NCI-H2227 (cell line): Measurements from ENCODE around the gene TM4SF5.
A peak's percentile ranks its signal among the peaks of the same experiment; 100 is the strongest.

Experiments
- DNase-seq: peaks from one replicate; lab custom pipeline; 2025; ENCODE audit not compliant: unreplicated experiment; lab: John Stamatoyannopoulos, UW

TM4SF5 gene

GRCh38 chr17:4788807-4789700 is 17.4 kb downstream of the TM4SF5 start, which contains the start of gene GLTPD2:
TSS of gene GLTPD2 (plus strand) at chr17:4788964. CDS start at chr17:4789012, 48 bp downstream.
- DNase-seq: peak; percentile 37

- DNase-seq: no peak
Observed at GRCh38 chr17:4789701-4789950, 17.9 kb downstream of the TM4SF5 start.

GRCh38 chr17:4789951-4790704 is 18.4 kb downstream of the TM4SF5 start:
- DNase-seq: peak; percentile 85

GRCh38 chr17:4790705-4791088 is 19.0 kb downstream of the TM4SF5 start:
- no peak for DNase-seq

GRCh38 chr17:4795168-4795567 is 23.5 kb downstream of the TM4SF5 start:
- no peak for DNase-seq

GRCh38 chr17:4796552-4796920 is 24.9 kb downstream of the TM4SF5 start:
- peak; percentile 47 for DNase-seq

- DNase-seq: peak; percentile 15
Observed at GRCh38 chr17:4800462-4801196, 28.9 kb downstream of the TM4SF5 start.

- no peak for DNase-seq
Observed at GRCh38 chr17:4802228-4802627, 30.5 kb downstream of the TM4SF5 start, which contains the start of gene C17orf114. TSS of gene C17orf114 (minus strand) at chr17:4802328.

- peak; percentile 39 for DNase-seq
Observed at GRCh38 chr17:4806456-4806776, 34.7 kb downstream of the TM4SF5 start.

- peak; percentile 84 for DNase-seq
Observed at GRCh38 chr17:4806777-4807604, 35.3 kb downstream of the TM4SF5 start, which contains the start of gene PLD2. TSS of gene PLD2 (plus strand) at chr17:4807152. CDS start at chr17:4807773, 621 bp downstream.

- no peak for DNase-seq
Observed at GRCh38 chr17:4807605-4808377, 36.1 kb downstream of the TM4SF5 start.

- no peak for DNase-seq
Observed at GRCh38 chr17:4808378-4808767, 36.7 kb downstream of the TM4SF5 start.

GRCh38 chr17:4810696-4811290 is 39.1 kb downstream of the TM4SF5 start:
- DNase-seq: no peak

- no peak for DNase-seq
Observed at GRCh38 chr17:4811471-4811870, 39.8 kb downstream of the TM4SF5 start.

- no peak for DNase-seq
Observed at GRCh38 chr17:4812690-4813089, 41.0 kb downstream of the TM4SF5 start.

GRCh38 chr17:4815043-4815675 is 43.5 kb downstream of the TM4SF5 start:
- DNase-seq: no peak

- DNase-seq: no peak
Observed at GRCh38 chr17:4816826-4817225, 45.1 kb downstream of the TM4SF5 start.

GRCh38 chr17:4818276-4818675 is 46.6 kb downstream of the TM4SF5 start:
- DNase-seq: no peak

- DNase-seq: no peak
Observed at GRCh38 chr17:4822835-4823234, 51.1 kb downstream of the TM4SF5 start.
